HG02870 (cell line): Measurements from ENCODE around the gene MATN1.
"Not testable (repeated sequence)": the region's sequence is repeated elsewhere in the genome, so short reads cannot be mapped to it uniquely, and the experiment has no call there.

Experiments used
- ATAC-seq: cut with Tn5 transposase; IDR thresholded peaks from one replicate; pipeline ENCODE4 v1.9.1; 2021; ENCODE audit warnings: mild to moderate bottlenecking, moderate library complexity; ENCODE audit not compliant: unreplicated experiment

MATN1 gene, protein sequence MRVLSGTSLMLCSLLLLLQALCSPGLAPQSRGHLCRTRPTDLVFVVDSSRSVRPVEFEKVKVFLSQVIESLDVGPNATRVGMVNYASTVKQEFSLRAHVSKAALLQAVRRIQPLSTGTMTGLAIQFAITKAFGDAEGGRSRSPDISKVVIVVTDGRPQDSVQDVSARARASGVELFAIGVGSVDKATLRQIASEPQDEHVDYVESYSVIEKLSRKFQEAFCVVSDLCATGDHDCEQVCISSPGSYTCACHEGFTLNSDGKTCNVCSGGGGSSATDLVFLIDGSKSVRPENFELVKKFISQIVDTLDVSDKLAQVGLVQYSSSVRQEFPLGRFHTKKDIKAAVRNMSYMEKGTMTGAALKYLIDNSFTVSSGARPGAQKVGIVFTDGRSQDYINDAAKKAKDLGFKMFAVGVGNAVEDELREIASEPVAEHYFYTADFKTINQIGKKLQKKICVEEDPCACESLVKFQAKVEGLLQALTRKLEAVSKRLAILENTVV

DNA sequence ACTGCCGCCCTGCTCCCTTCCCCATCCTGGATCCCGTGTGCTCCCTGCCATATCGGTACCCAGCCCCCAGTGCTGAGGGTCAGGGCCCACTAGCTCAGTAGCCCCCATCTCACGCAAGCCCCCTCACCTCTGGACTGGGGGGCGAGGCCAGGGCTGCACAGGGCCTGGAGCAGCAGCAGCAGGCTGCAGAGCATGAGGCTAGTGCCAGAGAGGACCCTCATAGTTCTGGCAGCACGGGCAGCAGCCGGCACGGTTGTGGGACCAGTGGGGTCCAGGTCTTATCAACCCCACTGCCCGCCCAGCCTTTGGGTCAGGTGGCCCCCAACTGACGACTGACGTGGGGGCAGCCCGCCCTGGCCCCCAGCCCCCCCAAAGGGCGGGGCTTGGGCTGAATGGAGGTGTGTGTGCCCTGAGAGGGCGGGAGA is at the start of gene MATN1:
TSS of gene MATN1 (minus strand) at position 255 of the 425 bp plus-strand sequence. CDS start at position 221, 34 bp downstream.
- ATAC-seq = no peak

DNA sequence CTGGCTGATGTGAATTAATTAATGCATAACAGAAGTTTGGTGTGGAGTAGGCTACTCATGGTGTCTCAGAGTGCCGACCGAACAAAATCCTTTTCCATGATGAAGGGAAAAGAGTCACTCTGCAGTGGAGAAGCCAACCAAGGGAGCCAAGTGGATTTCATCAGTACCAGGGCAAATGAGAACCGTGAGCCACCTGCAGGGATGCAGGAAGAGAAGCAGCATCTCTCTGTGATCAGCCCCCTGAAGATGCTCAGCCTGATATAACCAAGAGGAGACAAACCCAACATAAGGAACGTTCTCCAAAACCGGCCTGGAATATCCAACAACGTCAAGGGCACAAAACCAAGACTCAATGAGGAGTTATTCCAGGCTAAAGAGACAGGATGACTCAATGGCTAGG is 47.6 kb upstream of the MATN1 start:
- no peak for ATAC-seq

DNA sequence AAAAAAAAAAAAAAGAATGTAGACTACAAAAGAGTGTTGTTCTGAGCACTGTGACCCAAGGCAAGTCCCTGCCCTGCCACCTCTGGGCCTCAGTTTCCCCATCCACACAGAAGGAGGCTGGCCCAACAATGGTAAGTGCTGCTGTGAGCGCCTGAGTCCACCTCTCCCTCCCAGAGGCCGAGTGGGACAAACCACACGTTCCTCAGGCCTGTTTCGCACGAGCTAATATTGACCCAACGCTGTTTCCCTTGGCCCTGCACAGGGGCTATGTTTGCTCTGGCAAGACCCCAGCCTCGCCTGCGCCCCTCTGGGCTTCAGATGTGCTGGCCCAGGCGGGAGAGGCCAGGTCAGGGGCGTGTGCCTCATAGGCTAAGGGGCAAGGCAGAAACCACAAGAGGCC is 46.8 kb upstream of the MATN1 start:
- ATAC-seq = no peak

DNA sequence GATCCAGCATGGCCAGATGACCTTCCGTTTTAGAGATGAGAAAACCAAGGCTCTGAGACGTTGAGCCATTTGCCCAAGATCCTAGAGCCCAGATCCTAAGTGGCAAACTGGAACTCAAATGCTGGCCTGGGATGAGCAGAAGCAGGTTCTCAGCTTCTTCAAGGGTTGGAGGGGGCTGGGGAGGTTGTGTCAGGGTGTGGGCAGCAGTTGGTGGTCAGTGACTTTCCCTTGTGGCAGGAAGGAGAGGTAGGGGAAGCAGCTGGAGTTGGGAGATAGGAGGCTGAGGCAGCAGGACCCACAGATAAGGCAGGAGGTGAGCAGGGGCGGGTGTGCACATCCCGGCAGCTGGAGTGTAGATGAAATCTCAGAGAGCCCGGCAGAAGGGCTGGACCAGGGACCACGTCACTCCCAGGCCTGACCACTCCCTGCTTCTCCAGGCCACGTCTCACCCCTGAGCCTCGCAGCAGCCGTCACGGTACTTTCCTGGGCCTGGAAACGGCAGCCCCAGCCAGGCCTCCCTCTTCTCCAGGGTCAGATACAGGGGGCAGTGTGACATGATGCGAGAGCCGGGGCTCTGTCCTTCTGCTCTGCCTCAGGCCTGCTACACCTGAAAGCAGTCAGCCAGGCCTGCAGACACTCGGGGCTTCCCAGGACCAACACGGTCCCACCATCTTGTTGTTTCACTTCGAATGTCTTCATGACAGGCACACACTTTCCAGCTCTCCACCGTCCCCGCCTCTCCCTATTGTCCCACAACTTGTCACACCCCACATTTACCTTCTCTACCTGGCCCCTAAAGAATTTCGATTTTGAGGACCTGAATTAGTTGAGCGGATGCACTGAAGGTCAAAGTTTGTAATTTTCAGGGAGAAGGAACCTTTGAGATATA is 45.7 kb upstream of the MATN1 start:
- no peak for ATAC-seq

GRCh38 chr1:30768159-30768829 is 44.9 kb upstream of the MATN1 start:
- ATAC-seq = no peak

DNA sequence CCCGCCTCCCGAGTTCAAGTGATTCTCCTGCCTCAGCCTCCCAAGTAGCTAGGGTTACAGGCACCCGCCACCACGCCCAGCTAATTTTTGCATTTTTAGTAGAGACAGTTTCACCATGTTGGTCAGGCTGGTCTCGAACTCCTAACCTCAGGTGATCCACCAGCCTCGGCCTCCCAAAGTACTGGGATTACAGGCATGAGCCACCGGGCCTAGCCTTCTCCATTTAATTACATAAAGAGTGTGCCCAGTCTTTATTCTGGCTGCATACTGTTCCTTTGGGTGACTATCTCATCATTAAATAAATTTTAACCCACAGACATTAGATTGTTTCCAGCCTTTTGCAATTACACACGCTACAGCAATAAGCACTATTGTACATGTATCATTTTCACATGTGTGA is 43.6 kb upstream of the MATN1 start:
- not testable (repeated sequence) for ATAC-seq

- ATAC-seq = no peak
These were observed 42.4 kb upstream of the MATN1 start for GRCh38 chr1:30765556-30766434.

DNA sequence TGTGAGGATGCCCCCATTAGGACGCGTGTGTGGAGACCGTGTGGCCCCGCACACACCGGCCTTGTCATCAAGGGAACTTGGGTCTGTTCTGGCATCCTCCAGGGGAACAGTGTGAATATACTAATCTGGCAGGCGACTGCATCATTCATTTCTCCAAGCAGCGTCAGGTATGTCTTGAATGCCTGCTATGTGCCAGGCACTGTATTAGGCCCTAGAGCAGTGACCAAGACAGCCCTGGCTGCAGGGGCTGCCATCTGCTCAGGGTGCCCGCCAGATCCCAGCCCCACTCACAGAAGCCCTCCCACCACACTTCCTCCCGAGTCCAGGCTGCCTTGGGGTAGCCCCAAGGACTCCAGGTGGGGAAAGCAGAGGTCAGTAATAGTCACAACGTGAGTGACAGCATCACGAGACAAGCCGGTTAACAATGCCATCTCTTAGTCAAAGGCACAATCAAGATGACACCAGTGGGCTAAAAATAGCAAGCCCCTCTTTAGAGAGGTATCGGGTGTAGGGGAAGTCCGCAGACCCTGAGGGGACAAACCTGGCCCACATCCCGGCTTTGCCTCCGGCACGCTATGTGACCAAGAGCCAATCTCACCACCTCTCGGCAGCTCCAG is 41.7 kb upstream of the MATN1 start:
- ATAC-seq = no peak

DNA sequence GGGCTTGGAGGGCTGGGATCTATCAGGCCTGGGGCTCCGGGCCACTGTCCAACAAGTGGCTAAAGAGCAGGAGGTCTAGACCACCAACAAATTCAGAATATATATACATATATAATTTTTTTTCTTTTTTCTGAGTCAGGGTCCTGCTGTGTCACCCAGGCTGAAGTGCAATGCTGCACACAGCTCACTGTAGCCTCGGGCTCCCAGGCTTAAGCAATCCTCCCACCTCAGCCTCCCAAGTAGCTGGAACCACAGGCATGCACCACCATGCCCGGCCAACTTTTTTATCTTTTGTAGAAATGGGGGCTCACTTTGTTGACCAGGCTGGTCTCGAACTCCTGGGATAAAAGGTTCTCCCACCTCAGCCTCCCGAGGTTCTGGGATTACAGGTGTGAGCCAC is 41.0 kb upstream of the MATN1 start:
- no peak for ATAC-seq

DNA sequence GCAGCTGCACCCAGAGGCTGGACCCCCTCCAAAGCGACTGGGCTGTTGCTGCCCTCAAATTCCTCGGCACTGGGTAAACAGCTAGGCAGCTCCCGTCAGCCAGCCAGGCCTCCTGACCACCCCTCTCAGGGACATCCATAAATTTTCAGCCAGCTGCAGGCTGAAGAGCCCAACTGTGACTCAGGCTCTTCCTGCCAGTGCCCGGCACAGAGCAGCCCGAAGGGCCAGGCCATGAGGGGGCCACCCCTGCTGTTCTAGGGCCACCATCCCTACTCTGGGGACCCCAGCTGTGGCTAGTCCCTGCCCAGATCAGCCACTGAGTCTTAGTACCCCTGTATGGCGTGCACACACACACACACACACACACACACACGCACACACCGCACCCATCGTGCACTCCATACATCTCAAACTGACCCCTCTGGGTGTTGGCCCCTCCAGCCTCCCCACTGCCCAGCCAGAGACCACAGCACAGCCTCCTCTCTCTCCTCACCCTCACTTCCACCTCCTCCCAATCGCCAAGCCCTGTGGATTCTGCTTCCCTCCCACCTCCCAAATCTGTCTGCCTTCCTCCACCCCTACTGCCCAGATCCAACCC is 40.4 kb upstream of the MATN1 start:
- ATAC-seq = no peak

DNA sequence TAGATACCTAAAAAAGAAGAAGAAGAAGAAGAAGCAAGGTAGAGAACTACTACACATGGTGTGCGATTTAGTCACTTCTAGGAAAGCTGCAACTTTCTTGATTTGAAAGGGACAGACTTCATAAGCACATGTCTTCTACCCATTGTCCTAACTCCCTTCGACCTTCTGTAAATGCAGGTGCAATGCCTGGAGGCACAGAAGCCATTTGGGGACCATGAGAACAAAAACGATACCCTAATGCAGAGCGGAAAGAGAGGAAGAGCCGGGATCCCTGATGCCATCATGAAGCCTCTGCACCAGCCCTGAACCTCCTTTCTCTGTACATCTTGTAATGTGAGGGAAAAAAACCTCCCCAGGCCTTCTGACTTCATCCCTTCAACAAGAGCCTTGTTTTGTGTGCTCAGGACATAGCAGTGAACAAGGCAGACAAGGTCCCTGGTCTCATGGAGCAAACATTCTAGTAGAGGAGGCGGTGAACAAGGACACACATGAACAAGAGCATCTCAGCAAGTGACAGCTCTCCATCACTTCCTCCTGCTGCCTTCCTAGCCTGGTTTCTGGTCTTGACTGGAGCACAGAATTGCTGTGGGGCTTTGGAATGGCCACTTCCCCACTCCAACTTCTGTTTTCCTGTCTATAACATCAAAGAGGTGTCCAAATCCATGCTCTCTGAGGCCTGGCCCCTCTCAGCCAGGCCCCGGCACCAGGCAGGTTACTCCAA is 39.7 kb upstream of the MATN1 start:
- ATAC-seq = no peak

DNA sequence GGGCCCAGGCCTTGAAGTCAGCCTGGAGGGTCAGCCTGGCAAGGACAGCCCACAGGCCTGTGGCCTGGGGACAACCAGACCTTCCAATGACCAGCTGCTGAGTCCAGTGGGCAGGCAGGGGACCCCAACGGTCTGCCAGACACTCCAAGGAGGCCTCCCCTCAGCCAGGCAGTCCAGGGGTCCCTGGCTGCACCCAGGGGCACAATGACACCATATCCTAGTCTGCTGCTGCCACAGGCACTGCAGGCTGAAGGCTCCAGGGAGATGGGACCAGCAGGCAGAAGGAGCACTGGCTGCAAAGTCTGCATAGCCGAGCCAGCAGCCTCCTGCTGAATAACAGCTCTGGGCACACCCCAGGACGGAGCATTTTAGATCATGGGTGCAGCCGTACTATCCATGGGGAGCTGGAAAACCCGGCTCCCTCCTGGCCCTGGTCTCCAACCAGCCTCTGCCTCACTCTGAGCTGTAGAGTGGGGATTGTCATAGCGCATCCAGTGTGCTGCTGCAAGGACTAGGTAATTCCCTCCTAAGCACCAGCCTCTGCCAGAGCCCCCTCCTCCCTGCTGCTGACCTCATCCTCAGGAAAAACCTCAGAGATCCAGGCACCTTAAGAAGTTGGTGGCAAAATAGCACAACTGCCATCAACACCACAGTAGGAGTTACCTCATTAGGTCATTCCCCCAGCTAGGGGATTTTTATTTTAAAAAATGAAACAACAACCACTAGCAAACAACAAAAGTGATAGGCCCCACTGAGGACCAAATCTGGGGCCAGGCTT is 39.0 kb upstream of the MATN1 start:
- ATAC-seq = no peak

DNA sequence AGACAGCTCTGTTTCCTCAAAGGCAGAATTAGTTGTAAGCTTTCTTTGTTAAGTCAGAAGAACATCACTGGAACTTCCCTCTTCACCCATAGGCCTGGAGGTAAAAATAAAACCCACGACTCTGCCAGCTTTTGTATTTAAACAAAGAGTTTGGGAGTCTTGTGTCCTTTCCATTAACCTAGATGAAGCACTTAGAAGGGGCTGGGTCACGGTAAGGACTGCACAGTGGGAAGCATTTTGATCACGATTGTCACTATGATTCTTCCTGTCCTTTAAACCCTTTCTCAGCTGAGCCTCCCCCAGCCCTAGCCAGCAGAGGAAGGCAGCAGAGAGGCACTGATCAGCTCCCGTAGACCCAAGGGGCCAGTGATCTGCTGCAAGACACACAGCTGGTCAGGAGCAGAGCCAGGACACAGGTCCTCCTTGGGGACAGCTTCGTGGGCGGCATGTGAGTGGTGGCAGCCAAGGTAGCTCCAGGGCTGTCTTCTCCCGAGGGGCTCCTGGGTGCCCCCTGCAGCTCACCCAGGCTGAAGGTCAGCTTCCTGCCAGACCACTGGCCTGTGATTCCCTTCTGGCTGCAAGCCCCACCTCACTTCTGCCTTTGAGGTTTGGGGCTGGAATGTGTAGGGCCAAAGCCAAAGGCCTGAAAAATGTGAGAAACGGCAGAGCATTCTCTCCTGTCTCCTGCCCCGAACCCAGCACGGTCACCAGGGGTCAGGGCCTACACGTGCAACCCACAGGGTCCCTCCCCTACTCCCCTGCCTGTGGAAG is 38.2 kb upstream of the MATN1 start:
- ATAC-seq = no peak

DNA sequence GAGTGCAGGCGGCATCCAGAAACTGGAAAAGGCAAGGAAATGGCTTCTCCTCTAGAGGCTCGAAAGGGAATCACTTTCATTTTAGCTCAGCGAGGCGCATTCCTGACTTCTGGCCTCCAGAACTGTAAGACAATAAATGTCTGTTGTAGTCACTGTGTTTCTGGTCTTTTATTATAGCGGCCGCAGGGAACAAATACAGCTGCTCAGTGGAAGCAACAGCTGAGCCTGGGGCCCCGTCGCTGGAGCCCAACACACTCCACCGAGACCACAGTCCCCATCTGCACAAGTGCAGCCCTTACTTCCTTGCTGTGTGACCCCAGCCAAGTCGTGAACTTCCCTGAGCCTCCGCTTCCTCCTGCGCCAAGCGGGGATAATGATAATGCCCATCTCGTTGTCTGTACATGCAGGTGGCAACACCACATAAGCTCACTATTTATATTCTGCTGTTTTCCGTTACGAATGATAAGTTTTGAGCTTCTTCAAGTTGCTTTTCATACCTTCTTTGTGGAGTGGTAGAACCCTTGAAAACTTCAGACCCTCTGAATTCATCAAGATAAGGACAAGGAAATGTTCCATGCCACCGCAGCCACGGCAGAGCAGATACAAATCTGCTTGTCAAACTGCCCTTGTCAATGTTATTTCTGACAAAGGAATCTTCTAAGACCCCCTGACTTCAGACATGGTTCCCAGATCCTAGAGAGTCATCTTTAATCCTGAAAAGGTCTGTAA is 37.4 kb upstream of the MATN1 start:
- no peak for ATAC-seq

DNA sequence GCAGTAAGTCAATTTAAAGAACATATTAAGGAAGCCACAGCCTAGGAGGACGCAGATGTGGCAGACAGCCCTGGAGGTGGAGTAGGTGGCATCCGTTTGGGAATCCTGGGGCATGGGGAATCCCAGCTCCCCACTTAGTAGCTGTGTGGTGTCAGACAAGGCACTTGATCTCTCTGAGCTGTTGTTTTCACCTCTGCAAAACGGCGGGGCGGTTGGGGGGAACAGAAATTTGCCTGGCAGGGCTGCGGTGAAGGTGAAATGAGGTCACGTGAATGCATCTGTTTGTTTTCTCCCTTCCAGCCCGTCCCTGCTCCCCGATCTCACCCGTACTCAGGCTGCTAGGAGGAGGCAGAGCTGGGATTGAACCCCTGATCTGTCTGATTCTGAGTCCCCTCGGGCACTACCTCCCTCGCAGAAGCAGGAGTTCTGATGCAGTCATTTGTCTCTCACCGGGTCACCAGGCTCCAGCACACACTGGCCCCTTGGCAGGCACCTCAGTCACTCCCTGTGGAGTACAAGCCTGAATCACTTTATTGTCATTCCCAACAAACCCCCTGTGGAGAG is 36.4 kb upstream of the MATN1 start:
- ATAC-seq = no peak

GRCh38 chr1:30758785-30759380 is 35.5 kb upstream of the MATN1 start:
- ATAC-seq = no peak
